GM18858 (cell line): Measurements from ENCODE around the gene KIF26B.

Experiments used
- ATAC-seq: cut with Tn5 transposase; IDR thresholded peaks from one replicate; pipeline ENCODE4 v1.9.1; 2021; ENCODE audit not compliant: unreplicated experiment

KIF26B gene

DNA sequence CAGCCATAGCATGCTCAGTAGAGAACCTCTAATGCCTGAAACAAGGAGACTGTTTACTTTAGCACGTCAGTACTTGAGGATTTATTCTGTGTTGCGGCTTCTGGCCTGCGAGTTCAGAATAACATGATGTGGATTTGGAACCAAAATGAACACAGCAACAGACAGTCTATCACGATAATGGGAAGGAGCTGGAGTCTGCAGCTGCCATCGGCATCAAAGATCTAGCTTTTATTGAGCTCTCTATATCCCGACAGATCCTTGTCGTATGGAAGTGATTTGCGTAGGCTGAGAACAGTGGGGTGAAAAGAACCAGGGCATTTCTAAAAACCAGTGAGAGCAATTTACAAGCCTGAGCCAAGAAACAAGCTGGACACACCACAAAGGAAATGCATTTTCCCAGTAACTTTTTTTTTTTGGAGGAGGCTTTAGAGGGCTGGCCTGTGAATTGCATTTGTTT is 294.2 kb downstream of the KIF26B start:
- ATAC-seq, result no peak

DNA sequence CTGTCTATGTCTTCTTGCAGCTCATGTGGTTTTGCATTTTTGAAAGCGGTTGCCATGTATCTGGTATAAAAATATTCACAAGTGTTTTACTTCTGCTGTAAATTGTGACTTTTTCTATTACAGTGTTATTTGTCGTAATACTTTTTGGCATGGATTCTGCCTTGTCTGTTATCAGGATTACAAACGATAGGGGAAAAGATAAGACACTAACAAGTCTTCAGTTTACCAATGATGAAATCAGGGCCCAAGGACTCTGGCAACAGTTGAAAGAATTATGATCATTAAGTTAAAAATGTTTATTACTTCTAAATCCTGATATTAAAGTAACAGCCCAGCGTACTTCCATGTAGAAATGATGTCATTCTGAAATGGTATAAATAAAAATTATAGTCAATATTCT is 298.8 kb downstream of the KIF26B start:
- ATAC-seq, result no peak

DNA sequence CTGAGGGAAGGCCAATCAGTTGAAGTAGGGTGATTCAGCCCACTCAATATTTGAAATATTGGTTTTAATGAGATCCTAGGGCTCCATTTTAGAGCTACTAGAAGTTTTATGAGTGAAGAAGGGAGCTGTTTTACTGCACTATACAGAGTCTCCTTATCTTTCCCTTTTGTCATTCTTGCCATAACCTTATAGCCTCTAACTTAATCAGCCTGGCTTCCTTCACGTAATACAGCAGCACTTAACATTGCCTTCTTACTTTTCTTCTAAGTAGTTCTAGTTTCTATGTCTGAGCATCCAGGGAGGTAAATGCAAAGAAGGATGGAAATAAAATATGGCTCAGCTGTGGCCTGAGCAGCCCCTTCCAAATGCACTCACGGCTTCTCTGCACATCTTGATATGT is 299.3 kb downstream of the KIF26B start:
- ATAC-seq, result no peak

DNA sequence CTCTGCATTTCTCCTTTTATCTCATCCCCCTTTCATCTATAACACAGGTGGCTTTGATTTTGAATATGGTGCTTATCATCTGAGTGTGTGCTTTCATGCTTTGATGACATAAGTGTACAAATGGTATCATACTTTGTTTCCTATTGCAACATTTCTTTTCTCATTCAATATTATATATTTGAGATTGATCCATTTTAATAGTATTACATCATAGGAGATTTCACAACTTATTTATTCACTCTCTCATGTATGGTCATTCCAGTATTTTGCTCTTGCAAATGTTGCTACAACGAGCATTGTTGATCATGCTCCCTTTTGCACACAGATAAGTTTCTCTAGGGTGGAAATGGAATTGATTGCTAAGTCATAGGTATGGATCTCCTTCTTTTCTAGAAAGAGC is 302.8 kb downstream of the KIF26B start:
- ATAC-seq, result no peak

DNA sequence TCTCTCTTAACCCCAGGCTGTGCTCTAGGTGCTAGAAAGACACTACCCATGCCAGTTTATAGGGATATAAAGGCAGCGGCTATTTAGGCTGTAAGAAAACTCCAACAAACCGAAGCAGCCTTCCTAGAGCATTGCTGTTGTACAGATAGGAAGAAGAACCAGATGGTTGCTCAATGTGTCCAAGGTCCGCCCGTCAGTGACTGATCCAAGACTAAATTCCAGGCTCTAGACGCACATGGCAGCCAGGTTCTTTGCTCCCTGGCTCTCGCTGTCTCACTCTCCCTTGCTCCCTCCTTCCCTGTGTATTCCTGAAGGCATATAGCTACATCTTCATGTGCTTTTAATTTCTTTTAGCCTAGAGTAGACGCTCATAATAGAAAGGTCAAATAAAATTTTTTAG is 303.4 kb downstream of the KIF26B start:
- ATAC-seq, result no peak

DNA sequence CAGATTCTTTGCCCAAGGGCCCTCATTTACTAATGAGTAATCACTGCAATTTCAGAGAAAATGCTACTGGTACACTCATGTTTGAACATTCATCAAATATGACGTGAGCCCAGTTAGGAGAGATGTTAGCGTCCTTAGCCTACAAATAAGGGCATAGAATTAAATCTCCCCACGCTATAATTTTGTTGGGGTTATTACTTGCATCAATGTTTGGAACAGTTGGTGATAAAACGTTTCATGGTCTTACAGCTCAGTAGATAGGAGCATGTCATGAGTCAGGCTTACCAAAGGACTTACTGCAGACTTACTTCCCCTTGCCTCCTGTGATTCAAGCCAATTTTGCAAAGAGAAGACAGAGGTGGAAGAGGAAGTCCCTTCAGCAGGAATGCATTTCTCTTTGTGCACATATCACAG is 304.0 kb downstream of the KIF26B start:
- ATAC-seq, result no peak

DNA sequence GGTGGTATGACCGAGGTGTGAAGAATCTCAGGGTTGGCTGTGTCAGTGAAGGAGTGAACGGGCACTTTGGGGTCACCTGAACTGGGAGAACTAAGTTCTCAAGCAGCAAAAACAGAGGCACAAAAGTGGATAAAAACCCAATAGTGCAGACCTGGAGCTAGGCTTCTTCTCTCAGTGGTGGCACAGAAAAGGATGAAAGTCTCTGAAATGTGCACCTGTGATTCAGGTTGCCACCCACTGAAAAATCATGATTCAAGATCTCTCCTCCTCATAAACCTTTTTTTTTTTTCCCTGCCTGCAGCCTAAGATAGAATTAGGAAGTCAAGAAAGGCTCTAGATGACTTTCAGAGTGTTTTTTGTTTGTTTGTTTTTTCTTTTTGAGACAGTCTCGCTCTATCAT is 304.8 kb downstream of the KIF26B start:
- no peak for ATAC-seq

DNA sequence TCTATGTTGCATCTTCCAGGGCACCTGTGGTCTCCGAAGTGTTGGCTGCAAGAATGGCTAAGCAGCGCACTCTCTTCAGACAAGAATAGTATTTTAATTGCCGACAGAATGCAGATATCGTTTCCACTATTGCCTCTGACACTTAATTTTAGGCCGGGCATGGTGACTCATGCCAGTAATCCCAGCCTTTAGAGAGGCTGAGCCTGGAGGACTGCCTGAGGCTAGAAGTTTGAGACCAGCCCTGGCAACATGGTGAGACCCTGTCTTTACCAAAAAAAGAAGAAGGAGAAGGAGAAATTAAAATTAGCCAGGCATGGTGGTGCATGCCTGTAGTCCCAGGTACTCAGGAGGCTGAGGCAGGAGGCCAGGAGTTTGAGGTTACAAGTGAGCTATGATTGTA is 306.9 kb downstream of the KIF26B start:
- ATAC-seq, result no peak

DNA sequence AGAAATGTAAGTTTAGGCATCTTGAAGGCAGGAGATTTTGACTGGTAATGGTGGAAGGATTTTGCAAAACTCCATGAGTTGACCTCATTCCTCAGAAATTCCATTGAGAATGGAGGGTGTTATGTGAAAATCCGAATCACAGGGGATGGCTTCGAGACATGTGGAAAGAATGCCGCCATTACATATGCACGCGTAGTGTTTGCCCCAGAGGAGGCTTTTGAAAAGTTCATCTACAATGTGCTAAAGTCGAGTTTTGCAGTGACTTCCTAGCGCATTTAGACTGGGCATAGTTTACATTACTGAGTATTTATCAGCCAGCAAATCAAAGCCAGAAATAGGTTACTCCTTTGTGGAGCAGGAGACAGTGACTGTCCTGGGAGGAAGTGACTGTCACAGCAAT is 307.4 kb downstream of the KIF26B start:
- ATAC-seq, result no peak

DNA sequence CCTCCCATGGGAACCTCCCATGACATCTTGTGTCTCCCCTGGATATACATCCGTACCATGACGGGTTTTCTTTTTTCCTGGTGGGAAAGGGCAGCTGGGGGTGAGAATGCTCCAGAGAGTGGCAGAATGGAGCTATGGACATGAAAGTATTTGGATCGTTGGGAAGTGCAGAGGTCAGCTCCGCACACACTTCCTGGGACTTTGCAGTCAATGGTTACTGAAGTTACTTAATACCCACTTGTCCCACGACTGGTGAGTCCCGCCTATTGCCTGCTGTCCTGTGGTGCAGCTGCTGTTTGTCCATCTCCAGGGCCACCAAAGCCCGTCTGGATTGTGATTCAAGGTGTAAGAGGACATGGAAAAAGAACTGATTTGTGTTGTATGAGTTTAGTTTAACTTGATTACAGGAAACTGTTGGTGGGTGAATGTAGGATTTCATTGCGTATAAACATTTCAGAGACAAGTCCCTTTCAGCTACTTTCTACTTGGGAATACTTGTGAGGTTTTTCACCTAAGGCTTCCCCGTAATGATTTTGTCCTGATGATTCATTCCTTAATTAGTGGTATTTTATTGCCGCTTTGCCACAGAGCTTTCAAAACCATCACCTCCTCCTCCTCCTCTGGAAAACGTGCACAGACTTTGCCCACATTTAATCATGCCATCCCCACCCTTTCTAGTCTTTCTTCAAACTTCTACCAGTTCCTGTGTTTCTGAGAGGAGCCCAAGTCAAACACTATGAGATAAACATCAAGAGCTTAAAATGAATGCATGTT is 308.8 kb downstream of the KIF26B start:
- no peak for ATAC-seq

DNA sequence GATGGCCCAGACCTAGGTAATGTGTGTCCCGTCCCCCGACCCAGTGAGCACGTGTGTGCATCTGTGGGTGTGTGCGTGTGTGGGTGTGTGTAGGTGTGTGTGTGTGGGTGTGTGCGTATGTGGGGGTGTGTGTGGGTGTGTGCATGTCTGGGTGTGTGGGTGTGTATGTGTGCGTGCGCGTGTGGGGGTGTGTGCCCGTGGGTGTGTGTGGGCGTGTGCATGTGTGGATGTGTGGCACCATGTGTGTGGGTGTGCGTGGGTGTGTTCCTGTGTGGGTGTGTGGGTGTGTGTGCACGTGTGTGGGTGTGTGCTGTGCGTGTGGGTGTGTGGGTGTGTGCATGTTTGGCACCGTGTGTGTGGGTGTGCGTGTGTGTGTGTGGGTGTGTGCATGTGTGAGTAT is 309.5 kb downstream of the KIF26B start:
- no peak for ATAC-seq

DNA sequence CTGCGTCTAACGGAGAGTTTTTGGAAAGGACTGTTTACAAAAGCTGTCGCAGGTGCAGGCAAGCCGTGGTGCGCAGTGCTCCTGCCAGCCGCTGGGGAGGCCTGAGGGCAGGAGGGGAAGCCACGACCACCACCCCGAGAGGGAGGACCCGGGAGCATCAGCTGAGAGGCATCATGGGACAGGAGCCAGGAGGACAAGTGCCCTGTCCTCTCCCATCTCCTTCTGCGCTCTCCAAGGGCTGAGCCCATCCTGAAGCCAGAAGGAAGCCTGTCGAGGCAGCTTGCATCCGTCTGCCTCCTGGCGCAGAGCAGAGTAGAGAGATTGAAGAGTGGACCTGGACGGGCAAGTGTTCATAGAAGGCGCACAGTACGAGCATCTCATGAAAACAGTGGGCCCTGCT is 310.9 kb downstream of the KIF26B start:
- ATAC-seq, result no peak

DNA sequence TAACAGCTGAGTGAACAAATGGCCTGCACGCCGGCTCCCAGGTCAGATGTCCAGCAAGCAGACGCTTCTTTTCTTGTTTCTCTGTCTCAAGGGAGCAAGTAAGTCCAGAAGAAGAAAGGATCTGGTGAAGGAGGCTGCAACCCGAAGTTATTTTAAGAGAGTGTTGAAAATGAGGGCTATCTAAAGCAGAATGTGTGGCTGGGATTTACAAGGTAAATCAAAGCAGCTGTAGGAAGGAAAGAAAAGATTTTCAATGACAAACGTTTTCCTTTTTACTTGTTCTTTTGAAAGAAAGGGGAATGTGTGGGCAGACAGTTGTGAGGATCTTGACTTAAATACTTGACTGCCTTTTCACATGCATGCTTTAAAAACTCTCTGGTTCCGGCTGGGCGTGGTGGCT is 311.5 kb downstream of the KIF26B start:
- no peak for ATAC-seq

DNA sequence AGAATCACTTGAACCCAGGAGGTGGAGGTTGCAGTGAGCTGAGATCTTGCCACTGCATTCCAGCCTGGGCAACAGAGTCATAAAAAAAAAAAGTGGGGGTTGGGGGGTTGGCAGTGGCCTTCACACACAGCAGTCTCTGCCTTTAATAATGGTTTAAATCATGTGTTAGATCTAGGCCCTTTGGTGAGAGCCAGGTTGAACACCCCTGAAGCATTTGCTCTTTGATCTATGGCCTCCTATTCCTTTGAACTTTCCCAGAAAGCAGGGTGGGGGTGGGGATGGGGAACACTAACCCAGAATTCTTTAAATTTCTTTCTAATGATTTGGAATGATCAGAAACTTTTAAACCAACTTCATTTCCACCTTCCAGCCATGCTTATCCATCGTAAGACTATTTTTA is 313.0 kb downstream of the KIF26B start:
- no peak for ATAC-seq

DNA sequence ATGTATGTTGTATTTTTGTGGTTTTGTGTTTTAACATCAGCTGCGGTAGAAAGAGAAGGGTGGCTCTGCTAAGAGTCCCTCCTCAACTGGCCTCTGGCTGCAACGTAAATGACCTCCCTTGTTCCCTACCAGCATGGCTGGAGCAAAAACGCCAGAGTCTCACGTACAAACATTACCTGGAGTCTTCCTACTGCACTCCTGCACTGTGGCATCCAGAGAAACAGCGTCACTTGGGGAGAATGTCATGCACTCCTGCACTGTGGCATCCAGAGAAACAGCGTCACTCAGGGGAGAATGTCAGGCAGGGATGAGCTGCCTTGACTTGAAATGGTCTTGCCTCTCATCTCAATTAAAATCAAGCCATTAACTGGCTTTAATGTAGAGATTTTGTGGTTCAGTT is 314.2 kb downstream of the KIF26B start:
- no peak for ATAC-seq

DNA sequence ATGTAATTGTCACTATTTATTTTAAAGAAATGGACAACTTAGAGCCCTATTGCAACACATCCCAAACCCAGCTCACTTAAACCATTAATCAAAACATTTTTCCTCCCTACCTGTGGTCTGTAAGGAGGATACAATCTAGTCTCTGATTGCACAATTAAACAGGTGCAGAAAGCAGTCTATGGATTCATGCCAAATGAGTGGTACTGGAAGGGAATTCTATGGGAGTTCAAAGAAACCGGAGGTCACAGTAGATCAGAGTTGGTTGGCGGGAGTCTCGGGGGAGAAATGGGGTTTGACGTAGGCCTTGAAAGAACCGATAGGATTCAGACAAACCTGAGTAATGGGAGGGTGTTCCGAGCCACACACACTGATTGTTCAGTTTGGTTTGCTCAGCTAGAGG is 314.9 kb downstream of the KIF26B start:
- ATAC-seq, result no peak

DNA sequence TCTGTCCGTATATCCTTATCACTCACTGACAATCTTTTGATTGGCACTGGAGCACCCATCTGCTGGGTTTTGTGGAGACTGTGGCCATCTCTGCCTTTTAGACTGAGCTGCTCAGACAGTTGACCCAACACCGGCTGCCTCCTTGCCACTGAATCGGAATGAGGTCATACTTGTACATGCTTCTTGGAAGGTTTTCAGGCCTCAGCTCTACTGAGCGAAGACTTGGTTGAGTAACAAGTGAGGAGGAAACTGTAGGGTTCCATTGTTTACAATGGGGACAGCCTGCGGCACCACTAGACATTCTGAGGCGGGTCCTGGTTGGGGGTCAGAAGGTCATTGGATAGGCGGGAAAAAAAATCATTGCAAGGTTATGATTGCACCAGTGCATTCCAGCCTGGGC is 320.3 kb downstream of the KIF26B start:
- no peak for ATAC-seq

DNA sequence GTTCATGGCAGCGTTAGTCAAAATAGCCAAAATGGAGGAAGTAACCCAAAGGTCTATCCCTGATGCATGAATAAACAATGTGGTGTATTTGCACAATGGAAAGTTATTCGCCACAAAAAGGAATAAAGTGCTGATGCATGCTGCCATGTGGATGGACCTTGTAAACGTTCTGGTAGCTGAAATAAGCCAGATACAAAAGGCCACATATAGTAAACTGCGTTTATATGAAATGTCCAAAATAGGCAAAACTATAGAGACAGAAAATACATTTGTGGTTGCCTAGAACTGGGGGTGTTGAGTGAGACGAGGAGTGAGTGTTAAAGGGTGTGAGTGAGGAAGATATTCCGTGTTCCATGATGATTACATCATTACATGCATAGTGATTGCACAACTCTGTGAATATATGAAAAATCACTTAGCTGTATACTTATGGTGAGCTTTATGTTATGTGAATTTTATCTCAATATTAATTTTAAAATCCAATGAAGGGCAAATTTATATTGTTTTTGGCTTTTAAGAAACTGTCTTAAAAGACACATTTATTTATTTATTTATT is 321.3 kb downstream of the KIF26B start:
- no peak for ATAC-seq

DNA sequence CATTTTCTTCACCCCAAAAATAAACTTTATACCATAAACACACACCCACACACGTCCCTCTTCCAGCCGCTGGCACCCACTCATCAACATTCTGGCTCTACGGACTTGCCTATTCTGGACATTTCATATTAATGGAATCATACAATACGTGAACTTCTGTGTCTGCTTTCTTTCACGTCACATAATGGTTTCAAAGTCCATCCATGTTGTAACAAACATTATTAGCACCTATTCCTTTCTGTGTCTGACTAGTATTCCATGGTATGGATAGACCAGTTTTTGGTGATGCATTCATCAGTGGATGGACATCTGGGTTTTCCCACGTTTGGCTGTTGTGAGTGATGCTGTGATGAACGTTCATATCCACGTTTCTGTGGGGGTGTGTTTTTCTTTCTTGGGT is 323.2 kb downstream of the KIF26B start:
- no peak for ATAC-seq

DNA sequence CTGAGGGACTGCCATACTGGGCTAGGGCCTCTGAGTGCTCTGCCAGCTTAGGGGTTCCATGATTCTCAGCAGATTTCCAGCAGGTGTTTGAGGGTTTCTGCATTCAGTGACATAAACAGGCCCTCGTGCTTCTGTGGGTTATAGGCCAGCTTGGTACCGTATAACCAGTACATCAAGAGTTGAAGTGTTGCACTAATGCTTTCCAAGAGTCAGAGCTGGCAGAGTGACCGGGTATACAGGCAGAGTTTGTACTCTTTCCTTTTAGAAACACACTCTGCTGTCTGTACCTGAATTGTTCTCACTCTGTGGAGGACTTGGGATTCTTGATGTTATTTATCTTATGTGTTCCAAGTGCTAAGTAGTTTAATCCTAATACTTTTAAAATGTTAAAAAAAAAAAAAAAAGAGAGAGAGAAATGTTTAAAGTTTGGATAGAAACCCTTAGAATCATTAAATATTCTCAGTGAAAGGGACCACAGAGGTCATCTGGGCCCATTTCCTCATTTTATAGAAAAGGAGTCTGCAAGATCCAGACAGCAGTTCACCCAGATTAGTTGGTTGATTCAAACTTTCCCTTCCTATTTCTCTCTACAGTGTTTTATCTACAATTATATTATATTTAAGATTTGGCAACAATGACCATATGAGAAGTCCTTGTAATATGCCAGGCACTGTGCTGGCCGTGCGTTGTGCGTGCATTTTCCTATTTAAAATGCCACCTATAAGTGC is 325.8 kb downstream of the KIF26B start:
- no peak for ATAC-seq

DNA sequence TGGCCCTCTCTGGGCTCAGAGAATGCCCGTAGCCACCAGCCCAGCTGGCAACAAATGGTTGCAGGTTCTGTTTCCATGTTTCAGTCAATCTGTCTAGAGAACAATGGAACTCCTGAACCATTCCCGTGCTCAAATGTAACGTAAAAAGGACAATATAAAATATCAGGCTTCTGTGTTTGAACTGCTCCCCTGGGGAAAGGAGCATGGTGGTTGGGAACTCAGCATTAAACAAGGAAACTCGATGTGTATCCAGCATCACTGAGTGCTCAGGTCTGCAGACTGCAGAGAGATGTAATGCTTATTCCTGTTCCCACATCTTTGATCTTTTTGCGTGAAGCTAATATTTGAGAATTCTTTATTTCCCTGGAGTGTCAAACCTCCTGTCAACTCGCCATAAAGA is 326.5 kb downstream of the KIF26B start:
- no peak for ATAC-seq

DNA sequence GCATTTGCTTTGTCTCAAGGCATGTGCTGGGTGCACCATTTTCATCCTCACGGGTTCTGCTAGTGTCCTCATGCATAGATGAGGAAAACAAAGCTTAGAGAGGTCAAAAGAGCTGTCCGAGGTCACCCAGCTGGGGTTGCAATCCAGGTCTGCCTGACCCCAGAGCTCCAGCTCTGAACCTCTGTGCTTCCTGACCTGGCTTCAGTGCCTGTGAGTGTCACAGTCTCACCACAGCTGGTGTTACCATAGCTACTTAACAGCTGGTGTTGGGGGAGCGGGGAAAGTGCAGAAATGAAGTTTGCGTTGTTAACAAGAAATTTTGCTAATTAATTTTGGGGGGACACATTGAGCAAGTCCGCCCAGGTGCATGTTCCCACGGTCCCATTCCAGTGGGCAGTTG is 328.5 kb downstream of the KIF26B start:
- no peak for ATAC-seq
